Stimulated activated CD8-positive, alpha-beta memory T cell treated with anti-CD3 and anti-CD28 coated beads, Interleukin-2, amount 100 ng/mL, for 48 hours (primary cell): ENCODE data around the gene HSPB7.
"Not testable (repeated sequence)": the region's sequence is repeated elsewhere in the genome, so short reads cannot be mapped to it uniquely, and the experiment has no call there.

Source experiments
- DNase-seq, 2 donors: peaks; one replicate each; pipeline ENCODE4 v3.0.0-alpha.2; 2020; ENCODE audit warnings: low read depth in 2 of 2

Gene HSPB7

DNA sequence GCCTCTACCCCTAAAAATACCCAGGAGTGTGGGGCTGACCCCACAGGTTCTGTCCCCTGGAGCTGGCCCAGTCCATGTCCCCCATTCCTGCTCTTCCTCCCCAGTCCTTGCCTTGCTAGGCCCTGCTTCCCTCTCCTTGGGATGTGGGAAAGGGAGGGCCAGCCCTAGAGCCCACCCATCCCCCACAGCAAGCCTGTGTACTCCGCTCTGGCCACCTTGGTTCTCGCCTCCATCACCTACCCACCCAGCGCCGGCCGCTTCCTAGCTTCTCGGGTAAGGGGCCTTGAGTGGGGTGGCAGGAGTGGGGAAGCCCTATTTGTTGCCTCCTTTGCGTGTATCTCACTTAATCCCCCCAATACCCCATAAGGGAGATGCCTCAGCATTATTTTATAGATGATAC lies 32.5 kb upstream of the HSPB7 start:
- DNase-seq: no peak

DNA sequence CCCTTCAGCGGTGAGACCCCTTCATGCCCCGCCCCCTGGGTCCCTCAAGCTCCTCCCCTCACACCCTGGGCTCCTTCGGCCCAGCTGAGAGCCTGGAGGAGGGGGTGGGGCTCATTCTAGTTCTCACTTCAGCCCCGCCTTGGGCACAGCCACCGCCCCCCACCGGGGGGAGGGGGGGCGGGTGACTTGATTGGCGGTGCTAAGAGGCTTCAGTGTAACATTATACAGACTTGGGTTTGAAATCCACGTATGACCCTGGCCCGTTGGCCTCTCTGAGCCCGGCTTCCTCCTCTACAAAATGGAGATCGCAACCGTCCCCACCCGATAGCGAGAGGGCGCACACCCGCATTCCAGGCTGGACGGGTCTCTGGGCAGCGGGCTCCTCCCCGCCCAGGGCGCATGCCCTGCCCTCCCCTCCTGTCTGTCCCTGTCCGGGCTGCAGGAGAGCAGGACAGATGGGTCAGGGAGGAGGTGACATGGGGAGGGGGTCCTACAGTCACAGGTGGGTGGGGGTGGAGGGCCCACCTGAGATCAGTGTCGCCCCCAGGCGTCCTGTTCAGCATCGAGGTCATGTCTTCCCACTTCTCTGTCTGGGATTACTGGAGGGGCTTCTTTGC lies 30.8 kb upstream of the HSPB7 start:
- peak; percentile 16 to 50 for DNase-seq

DNA sequence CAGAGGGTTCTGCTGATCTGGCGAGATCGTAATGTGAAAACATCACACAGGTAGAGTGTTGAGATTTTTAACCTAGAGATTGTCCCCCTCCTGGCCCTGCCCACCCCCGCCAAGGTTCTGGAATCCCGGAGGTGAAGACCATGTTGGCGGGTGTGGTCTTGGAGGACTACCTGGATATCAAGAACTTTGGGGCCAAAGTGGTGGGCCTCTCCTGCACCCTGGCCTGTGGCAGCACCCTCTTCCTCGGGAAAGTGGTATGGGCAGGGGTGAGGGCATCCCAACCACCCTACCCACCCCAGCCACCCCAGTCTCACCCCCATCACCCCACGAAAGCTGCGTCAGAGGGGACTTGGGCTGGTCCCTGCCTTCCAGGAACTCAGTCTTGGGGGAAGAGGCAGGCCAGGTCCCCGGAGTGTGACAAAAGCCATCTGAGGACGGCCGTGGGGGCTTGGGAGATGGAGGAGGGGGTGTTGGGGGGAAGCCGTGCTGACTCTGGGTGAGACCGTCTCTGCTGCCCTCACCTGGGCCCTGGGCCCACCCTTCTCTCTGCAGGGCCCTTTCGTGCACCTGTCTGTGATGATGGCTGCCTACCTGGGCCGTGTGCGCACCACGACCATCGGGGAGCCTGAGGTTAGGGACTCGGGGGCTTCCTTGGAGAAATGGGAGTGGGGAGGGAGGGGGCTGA lies 30.1 kb upstream of the HSPB7 start:
- no peak for DNase-seq

DNA sequence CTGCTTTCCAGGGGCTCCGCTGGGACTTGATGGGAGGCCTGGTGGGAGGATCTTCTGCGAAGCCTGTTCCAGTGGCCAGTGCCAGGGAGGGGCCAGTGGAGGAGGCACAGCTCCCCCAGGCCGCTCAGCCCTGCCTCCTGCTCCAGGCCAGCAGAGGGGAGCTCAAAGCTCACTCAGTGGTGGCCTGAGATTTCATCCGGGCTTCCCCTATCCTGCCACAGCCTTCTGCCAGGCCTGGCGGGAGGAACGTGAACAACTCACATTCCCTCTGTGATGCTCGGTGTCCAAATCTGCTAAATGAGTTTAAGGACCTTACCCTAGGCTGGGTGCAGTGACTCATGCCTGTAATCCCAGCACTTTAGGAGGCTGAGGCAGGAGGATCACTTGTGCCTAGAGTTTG lies 29.0 kb upstream of the HSPB7 start:
- DNase-seq: no peak

DNA sequence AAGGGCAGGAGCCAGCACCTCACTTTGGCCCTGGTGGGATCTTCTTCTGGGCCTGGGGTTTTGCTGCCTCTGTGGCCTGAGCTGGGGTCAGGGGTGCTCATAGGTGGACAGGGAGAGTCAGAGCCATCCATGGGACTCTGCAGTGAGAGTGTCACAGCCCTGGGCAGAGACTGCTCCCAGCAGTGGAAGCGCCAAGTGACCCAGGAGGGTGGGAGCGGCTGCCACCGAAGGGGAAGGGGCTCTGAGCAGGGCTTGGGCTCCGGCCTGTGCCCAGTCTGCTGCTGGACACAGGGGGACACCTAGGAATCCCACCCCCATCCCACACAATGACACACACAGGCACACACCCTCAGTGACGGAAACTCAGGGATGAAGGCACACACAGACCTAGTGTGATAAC lies 26.1 kb upstream of the HSPB7 start:
- no peak for DNase-seq

DNA sequence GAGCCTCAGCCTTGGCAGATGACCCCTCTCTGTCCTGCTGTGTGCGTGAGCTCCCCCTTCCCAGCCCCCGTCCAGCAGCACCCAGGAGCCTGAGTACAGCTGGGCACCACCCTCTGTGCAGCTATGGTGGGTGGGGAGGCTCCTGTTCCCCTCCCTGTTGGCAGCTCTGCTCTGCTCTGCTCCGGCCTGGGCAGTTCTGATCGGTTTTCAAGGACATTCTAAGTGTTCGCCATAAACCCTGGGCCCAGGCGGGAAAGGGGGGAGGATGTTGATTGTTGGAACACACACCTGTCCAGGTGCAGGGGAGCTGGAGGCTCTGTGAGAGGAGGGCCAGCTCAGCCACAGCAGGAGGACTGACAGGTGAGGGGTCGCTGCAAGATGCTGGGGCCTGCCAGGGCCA lies 25.7 kb upstream of the HSPB7 start, which contains the start of gene CLCNKB:
Gene CLCNKB (plus strand): TSS at position 262 of the 400 bp plus-strand sequence. CDS start 711 bp downstream, outside the sequence.
- no peak for DNase-seq

DNA sequence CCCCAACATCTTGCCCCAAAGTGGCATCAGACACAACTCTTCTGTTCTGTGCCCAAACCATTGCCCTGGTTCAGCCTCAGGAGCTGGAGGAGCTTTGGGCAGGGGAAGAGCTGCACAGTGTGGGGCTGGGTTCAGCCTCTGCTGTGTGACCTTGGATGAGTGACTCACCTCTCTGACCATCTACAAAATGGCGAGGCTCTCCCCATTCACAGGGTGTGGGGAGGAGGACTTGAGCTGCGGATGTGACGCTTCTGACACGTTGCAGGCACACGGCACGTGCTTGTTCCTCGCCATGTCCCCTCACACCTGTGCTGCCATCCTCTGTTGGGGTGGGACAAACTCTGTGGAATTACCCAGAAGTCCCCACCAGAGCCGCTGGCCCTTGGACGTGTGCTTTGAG lies 24.8 kb upstream of the HSPB7 start:
- not testable (repeated sequence) for DNase-seq

DNA sequence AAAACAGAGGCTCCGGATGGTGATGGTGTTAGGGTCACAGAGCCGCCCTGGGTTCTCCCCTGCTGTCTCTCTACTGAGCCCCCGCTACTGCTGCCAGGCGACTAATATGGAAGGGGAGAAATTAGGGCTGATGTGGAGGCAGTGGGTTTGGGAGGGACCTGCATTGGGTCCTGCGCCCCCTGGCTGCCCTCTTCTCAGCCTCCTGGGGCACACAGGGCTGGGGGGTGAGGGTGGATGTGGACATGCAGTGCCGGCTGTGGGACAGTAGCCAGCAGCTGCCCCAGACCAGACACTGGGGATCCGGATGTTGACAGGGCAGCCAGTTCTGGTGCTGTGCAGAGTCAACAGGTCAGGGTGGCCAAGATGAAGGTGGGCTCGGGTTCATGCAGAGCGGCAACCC lies 24.3 kb upstream of the HSPB7 start:
- no peak for DNase-seq

DNA sequence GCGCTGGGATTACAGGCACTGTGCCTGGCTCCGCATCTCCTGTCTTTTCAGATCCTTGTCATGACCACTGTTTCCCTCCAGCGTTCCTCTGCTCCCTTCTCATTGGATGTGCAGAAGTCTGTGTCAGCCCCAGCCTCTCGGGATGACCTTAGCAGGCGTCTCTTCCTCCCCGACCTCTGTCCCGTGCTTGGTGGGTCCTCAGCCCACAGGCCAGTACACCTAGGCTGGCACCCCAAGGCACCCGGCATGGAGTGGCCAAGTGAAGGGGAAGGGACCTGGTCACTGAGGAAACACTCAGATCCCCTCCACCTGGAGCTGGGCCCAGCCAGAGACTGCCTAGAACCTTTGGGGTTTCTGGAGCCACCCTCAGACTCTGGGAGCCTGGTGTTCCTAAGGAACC lies 23.4 kb upstream of the HSPB7 start:
- no peak for DNase-seq

DNA sequence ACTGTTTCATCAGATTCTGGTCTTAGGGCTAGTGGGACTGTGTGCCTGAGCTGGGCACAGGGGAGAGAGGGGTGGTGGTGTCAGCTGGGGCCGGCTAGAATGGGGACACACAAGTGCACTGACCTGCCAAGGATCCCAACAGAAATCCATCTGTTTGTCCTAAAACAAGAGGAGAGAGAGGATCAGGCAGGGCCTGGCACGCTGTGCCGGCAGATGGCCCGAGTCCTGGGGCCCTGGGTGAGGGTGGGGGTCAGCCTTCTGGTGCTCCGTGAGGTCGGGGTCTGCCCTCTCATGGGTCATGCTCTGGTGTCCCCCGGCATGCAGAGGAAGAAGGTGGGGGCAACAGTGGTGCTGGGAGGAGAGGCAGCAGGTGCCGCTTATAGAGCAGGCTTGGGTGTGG lies 22.0 kb upstream of the HSPB7 start:
- not testable (repeated sequence) for DNase-seq

DNA sequence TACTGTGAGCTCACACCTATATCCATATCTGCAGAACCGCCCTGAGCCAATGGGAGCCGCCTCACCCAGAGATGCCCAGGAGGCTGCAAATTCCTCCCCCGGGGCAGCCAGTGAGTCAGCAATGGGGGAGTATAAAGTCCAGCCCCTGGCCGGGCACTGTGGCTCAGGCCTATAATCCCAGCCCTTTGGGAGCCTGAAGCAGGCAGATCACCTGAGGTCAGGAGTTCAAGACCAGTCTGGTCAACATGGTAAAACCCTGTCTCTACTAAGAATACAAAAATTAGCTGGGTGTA lies 20.7 kb upstream of the HSPB7 start:
- DNase-seq: no peak

DNA sequence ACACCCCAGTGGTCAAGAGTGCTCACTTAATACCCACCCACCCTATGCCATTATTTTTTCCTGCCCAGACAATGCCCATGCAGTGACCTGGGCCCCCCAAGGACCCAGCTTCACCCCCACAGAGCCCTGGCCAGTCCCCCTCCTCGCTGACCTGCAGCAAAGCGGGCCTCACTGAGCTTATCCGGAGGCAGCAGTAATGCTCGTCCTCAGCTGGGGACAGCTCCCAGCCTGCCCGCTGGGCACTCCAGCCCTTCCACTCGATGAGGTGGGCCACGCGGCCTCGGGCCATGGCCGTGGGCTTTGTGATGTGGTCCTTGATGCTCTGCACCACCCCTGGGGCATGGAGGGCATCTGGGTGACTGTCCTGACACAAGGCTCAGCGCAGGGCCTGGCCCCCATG lies 18.6 kb upstream of the HSPB7 start:
- not testable (repeated sequence) for DNase-seq

DNA sequence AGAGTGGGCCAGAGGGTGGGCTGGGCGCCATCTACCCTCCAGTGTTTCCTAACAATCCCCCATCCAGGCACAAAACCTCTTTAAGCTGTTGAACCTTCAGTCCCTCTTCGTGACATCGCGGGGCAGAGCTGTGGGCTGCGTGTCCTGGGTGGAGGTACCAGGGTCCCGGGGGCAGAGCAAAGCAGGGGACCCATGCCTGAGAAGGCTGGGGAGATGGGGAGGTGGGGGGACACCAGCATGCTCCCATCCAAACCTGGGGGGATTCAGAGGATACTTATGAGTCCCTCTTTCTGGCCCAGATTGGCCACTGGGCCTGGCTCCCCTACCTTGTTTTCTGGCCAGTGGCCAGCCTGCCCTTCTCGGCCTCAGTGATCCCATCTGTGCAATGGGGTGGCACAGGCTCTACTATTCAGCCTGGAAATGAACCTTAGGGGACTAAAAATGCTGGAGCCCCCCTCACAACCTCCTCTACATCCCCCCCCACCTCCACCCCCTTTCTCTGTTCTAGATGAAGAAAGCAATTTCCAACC lies 15.3 kb upstream of the HSPB7 start:
- DNase-seq: not testable (repeated sequence)

DNA sequence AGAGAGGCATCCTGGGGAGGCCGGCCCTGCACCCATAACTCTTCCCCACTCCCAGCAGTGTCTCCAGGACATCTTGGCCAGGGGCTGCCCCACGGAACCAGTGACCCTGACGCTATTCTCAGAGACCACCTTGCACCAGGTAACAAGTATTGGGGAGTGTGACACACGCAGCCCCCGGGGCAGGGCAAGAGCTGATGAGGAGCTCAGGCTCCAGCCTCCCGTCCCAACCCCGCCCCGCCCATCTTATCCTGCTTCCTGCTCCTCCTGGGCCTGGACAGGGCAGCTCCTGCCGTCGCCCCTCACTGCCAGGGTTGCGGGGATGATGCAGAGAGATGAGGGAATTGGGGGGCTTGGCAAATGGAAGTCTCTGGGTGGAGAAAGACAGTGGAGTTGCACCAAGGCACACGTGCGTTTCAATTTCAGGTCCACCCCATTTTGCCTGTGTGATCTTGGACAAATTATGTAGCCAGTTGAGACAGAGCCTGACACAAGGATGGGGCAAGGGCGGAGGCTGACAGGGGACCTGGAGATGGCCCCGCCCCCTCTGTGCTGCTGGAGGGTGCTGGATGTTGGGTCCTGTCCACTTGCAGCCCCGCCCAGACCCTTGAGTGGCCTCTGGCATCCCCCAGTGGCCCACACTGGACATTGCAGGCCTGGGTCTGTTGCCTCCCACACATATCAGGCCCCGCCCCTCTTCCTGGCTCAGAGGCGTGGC lies 14.7 kb upstream of the HSPB7 start:
- DNase-seq: peak; percentile 58 to 60

DNA sequence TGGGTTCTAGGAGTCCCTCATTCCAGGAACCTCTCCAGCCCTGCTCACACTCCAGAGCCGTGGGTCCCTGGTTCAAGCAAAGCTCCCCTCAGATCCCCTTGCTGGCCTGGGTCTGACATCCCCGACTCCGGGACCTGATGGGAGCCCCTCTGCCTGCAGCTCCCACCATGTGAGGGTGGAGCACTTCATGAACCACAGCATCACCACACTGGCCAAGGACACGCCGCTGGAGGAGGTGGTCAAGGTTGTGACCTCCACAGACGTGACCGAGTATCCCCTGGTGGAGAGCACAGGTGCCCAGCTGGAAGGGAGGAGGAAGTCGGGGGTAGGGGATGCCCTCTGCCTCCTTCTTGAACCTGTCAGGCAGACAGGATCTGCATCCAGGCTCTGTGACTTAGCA lies 13.7 kb upstream of the HSPB7 start:
- no peak for DNase-seq

DNA sequence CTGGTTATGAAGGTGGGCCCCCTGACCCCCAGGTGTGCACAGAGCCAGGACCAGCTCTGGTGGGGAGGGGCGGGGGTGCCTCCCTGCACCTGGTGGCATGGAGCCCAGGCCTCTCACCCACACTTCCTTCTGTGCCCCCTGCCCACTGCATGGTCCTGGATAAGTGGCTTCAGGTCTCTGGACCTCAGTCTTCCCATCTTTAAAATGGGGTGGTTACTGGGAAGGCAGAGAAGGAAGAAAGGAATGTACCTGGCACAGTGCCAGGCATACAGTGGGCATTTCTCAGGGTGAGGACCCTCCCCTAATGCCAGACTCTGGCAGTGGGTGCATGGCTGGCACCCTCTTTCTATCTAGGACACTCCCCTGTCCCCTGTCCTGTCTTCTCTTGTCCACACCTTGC lies 11.4 kb upstream of the HSPB7 start:
- DNase-seq: no peak

DNA sequence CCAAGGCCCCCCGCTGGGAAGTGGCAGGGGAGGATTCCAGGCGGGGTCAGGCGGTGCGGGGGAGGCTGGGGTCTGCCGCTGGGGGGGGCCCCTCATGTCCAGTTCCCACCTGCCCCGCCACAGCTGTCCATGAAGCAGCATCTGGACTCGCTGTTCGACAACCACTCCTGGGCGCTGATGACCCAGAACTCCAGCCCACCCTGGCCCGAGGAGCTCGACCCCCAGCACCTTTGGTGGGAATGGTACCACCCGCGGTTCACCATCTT lies 11.1 kb upstream of the HSPB7 start:
- not testable (repeated sequence) for DNase-seq

DNA sequence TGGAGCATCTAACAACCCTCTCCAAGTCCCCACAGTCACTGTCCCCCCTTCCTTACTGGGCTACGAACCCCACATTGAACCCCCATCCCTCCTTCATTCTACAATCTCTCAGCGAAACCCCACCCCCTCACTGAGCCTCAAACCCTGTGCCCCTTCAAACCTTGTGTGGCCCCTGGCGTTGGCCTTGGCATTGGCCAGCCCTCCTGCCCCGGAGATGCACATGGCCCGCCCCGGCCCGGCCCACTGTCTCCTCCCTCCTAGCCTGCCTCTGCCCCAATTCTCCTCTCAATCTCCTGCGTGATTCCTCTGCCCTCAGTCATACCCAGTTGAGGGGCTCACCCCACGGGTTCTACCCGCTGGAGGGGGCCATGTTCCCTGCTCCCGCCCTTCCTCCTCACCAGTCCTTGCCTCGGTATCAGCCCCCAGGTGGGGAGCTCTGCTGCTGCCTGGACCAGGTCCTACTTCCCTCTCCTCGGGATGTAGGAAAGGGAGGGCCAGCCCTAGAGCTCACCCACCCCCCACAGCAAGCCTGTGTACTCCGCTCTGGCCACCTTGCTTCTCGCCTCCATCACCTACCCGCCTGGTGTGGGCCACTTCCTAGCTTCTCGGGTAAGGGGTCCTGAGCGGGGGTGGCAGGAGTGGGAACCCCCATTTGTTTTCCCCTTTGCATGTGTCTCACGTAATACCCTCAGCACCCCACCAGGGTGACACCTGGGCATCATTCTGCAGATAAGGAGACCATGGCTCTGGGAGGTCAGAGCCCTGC lies 10.6 kb upstream of the HSPB7 start:
- no peak for DNase-seq

DNA sequence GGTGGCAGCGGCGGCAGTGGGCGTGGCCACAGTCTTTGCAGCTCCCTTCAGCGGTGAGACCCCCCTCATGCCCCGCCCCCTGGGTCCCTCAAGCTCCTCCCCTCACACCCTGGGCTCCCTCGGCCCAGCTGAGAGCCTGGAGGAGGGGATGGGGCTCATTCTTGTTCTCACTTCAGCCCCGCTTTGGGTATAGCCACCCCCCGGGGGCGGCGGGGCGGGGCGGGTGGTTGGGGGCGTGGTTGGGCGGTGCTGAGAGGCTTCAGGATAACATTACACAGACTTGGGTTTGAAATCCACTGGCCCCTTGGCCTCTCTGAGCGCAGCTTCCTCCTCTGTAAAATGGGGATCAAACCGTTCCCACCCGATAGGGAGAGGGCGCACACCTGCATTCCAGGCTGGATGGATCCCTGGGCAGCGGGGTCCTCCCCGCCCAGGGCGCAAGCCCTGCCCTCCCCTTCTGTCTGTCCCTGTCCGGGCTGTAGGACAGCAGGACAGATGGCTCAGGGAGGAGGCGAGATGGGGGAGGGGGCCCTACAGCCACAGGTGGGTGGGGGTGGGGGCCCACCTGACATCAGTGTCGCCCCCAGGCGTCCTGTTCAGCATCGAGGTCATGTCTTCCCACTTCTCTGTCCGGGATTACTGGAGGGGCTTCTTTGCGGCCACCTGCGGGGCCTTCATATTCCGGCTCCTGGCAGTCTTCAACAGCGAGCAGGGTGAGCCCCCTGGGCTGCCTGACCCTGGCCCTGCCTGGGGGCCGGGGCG lies 9.1 kb upstream of the HSPB7 start:
- DNase-seq: no peak

DNA sequence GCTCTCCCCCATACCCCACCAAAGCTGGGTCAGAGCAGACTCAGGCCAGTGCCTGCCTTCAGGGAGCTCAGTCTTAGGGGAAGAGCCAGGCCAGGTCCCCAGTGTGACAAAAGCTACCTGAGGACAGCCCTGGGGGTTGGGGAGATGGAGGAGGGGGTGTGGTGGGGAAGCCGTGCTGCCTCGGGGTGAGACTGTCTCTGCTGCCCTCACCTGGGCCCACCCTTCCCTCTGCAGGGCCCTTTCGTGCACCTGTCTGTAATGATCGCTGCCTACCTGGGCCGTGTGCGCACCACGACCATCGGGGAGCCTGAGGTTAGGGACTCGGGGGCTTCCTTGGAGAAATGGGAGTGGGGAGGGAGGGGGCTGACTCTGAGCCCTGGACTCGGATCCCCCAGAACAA lies 8.5 kb upstream of the HSPB7 start:
- not testable (repeated sequence) for DNase-seq

DNA sequence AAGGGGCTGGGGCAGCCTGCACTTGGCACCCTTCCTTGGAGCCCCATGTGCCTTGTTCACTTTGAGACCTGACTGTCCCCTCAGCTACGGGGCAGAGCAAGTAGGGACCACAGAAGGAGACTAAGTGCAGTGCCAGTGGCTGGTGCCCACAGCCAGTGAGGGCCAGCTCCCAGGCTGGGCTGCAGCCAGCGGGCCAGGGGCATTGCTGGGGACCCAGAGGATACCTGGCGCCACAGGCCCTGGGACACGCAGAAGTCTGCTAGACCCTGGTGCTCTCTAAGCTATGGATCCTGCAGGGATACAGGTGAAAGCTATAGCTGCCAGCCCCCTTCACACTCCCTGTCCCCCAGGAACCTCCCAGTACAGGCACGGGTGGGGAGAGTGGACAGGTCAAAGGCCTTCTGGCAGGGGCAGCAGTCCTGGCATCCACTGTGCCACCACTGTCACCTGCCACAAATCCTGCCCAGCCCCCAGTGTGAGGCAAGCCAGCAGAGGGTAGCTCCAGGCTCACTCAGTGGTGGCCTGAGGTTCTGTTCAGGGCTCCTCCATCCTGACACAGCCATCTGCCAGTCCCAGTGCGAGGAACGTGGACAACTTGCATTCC lies 5.3 kb upstream of the HSPB7 start:
- no peak for DNase-seq
